Muscle layer of duodenum (tissue), 2 donors: ENCODE results near the gene KRTAP1-3.

Source experiments
- H3K27ac ChIP-seq: one replicate; pipeline ENCODE4 v1.7.0; 2013; ENCODE audit warnings: mild to moderate bottlenecking, low read length
- H3K27me3 ChIP-seq: one replicate; pipeline ENCODE4 v1.7.0; 2013; ENCODE audit warnings: low read depth, mild to moderate bottlenecking, control low read depth, low read length
- H3K36me3 ChIP-seq, 2 donors: one replicate each; pipeline ENCODE4 v1.7.0; 2013; ENCODE audit warnings: low read length in 2 of 2, control low read depth in 1 of 2, mild to moderate bottlenecking in 1 of 2; ENCODE audit not compliant: insufficient read depth in 2 of 2, control insufficient read depth in 1 of 2
- H3K4me1 ChIP-seq, 2 donors: one replicate each; pipeline ENCODE4 v1.7.0; 2013; ENCODE audit warnings: low read length in 2 of 2, mild to moderate bottlenecking in 2 of 2, control low read depth in 1 of 2, moderate library complexity in 1 of 2; ENCODE audit not compliant: insufficient read depth in 2 of 2, control insufficient read depth in 1 of 2
- H3K4me3 ChIP-seq, 2 donors: one replicate each; pipeline ENCODE4 v1.7.0; 2013; ENCODE audit warnings: low read length in 2 of 2, low read depth in 1 of 2, mild to moderate bottlenecking in 1 of 2
- H3K9me3 ChIP-seq, 2 donors: one replicate each; pipeline ENCODE4 v1.7.0; 2013; ENCODE audit warnings: low read length in 2 of 2, control low read depth in 1 of 2, mild to moderate bottlenecking in 1 of 2; ENCODE audit not compliant: control insufficient read depth in 1 of 2
- donor health status: healthy.

The KRTAP1-3 gene

DNA sequence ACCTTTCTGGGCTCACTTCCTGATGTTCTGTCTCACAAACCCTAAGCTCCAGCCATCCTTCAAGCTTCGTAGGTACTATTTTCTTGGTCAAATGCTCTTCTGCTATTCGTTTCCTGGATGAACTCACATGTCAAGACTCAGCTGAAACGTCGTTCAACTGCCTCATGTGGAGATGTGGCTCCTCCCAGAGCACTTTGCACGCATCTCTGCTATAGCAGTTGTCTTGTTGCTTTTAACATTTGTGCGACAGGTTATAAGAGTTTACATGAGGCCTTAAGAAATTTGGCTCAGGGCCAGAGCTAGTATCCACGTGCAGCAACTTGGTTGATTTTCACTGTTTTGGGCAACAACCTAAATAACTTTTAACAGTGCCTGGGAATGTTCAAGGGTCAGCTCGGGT lies 47.8 kb downstream of the KRTAP1-3 start:
- Histone ChIP-seq H3K27ac (no peak overlapping the region), H3K9me3 (no peaks in the 10 kb centered on the region), H3K4me1 (no peaks in the 10 kb centered on the region), H3K4me3 (no peak overlapping the region), H3K27me3 (no peaks in the 10 kb centered on the region), H3K36me3 (no peaks in the 10 kb centered on the region)

DNA sequence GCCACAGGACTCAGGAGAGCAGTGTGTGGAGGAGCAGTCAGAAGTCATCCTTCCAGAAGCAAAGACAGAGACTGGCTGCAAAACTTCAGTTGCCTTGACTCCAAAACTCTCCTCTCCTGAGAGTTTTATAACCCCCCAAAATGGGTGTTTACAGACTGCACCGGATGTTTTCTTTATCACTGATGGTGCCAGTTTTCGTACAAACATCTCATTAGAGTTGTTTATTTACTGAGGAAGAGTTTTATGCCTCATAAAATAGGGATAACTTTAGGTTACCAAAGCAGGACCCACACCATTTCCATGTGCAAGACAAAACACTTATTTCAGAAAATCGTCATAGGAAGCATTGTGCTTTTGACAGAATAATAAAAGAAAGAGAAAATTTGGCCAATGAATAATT lies 50.4 kb downstream of the KRTAP1-3 start, which contains the start of gene KRT40:
Gene KRT40 (minus strand): TSS at position 101 of the 400 bp plus-strand sequence. CDS start 53 bp downstream, at position 48.
- Histone ChIP-seq H3K27me3 (no peaks in the 10 kb centered on the region), H3K4me3 (no peak within 1 kb of the TSS), H3K4me1 (peaks cover 0 to 7% of the 10 kb centered on the region in 2 donors), H3K27ac (no peak within 1 kb of the TSS), H3K9me3 (no peaks in the 10 kb centered on the region), H3K36me3 (no peaks in the 10 kb centered on the region)
